HepG2 (cell line): ENCODE measurements around the gene VEGFA. TPM values are rescaled to one million over a fixed set of nuclear protein-coding genes. Genes with fewer than 3 reads are reported as not detected.

Source experiments
- CBFB ChIP-seq: sonication (generic); formaldehyde crosslinking; IDR thresholded peaks from 2 replicates; pipeline ENCODE4 v1.4.0; 2020; ENCODE audit warnings: missing genetic modification reagents
- CEBPB ChIP-seq: IDR thresholded peaks from 2 replicates; pipeline ENCODE4 v1.6.1; 2011; ENCODE audit warnings: low read depth, low read length, improper control_type of control experiment, borderline replicate concordance
- JUN ChIP-seq: sonication (generic); formaldehyde crosslinking; IDR thresholded peaks from 2 replicates; pipeline ENCODE4 v1.4.0; 2020; ENCODE audit warnings: mild to moderate bottlenecking, missing genetic modification reagents
- KDM5B ChIP-seq: sonication (generic); formaldehyde crosslinking; IDR thresholded peaks from 2 replicates; pipeline ENCODE4 v1.4.0; 2020; ENCODE audit warnings: missing genetic modification reagents, mild to moderate bottlenecking, borderline replicate concordance
- SAFB2 ChIP-seq: sonication (generic); formaldehyde crosslinking; IDR thresholded peaks from 2 replicates; pipeline ENCODE4 v1.5.1; 2020; ENCODE audit warnings: missing genetic modification reagents, low read depth, mild to moderate bottlenecking, borderline replicate concordance
- SALL1 ChIP-seq: sonication (generic); formaldehyde crosslinking; IDR thresholded peaks from 2 replicates; pipeline ENCODE4 v1.8.0; 2022; ENCODE audit warnings: mild to moderate bottlenecking, missing genetic modification reagents
- SAP130 ChIP-seq: IDR thresholded peaks from 2 replicates; pipeline ENCODE4 v1.6.1; 2016; ENCODE audit warnings: low read depth
- SIN3B ChIP-seq: fragments of 150-350 bp; IDR thresholded peaks from 2 replicates; pipeline ENCODE4 v1.6.1; 2014; ENCODE audit warnings: low read length
- SMARCC2 ChIP-seq: fragments of 450-650 bp; IDR thresholded peaks from 2 replicates; pipeline ENCODE4 v1.6.1; 2017; ENCODE audit warnings: antibody characterized with exemption, mild to moderate bottlenecking
- SOX6 ChIP-seq, 2 experiments: fragments of 450-650 bp in 1 of 2; sonication (generic) in 1 of 2; formaldehyde crosslinking in 1 of 2; IDR thresholded peaks; 2 replicates each; pipeline versions ENCODE4 v1.4.0 to v1.6.1; 2017 to 2020; ENCODE audit warnings: antibody characterized with exemption in 1 of 2, mild to moderate bottlenecking in 1 of 2, missing genetic modification reagents in 1 of 2
- THYN1 ChIP-seq: sonication (generic); formaldehyde crosslinking; IDR thresholded peaks from 2 replicates; pipeline ENCODE4 v1.8.1; 2023; ENCODE audit warnings: low read depth, mild to moderate bottlenecking, moderate library complexity, missing genetic modification reagents, borderline replicate concordance
- XBP1 ChIP-seq: sonication (generic); formaldehyde crosslinking; IDR thresholded peaks from 2 replicates; pipeline ENCODE4 v1.5.0; 2020; ENCODE audit warnings: missing genetic modification reagents
- ZBTB2 ChIP-seq: sonication (generic); formaldehyde crosslinking; IDR thresholded peaks from 2 replicates; pipeline ENCODE4 v1.8.0; 2022; ENCODE audit warnings: low read depth, missing genetic modification reagents
- ZC3H4 ChIP-seq: sonication (generic); formaldehyde crosslinking; IDR thresholded peaks from 2 replicates; pipeline ENCODE4 v1.4.0; 2020; ENCODE audit warnings: missing genetic modification reagents, borderline replicate concordance
- ZKSCAN1 ChIP-seq: fragments of 150-350 bp; IDR thresholded peaks from 2 replicates; pipeline ENCODE4 v1.6.1; 2014; ENCODE audit warnings: low read length
- ZNF101 ChIP-seq: sonication (generic); formaldehyde crosslinking; IDR thresholded peaks from 2 replicates; pipeline ENCODE4 v1.4.0; 2020; ENCODE audit warnings: mild to moderate bottlenecking, low read depth, missing genetic modification reagents, borderline replicate concordance
- ZNF296 ChIP-seq: sonication (generic); formaldehyde crosslinking; conservative IDR thresholded peaks from 2 replicates; pipeline ENCODE4 v1.5.0; 2020; ENCODE audit warnings: mild to moderate bottlenecking, missing genetic modification reagents
- ZNF644 ChIP-seq: IDR thresholded peaks from 2 replicates; pipeline ENCODE4 v1.6.1; 2016; ENCODE audit warnings: low read depth
- ZNF672 ChIP-seq: sonication (generic); formaldehyde crosslinking; IDR thresholded peaks from 2 replicates; pipeline ENCODE4 v1.8.1; 2022; ENCODE audit warnings: missing genetic modification reagents
- ZSCAN20 ChIP-seq: sonication (generic); formaldehyde crosslinking; IDR thresholded peaks from 2 replicates; pipeline ENCODE4 v1.4.0; 2020; ENCODE audit warnings: missing genetic modification reagents, mild to moderate bottlenecking, borderline replicate concordance
- ZSCAN22 ChIP-seq: sonication (generic); formaldehyde crosslinking; IDR thresholded peaks from 2 replicates; pipeline ENCODE4 v1.4.0; 2020; ENCODE audit warnings: mild to moderate bottlenecking, missing genetic modification reagents
- ZSCAN31 ChIP-seq: sonication (generic); formaldehyde crosslinking; IDR thresholded peaks from 2 replicates; pipeline ENCODE4 v1.5.0; 2020; ENCODE audit warnings: low read depth, mild to moderate bottlenecking, missing genetic modification reagents
- polyA plus RNA-seq, 8 experiments: library from polyadenylated mRNA; depleted of rRNA in 3 of 8; stranded (reverse) in 7 of 8; unstranded in 1 of 8; fragments of >200 nt; fragmentation: Illumina TruSeq in 4 of 8; extraction: Trizol in 4 of 8; gene quantifications; 2 replicates each; pipeline versions ENCODE4 v1.2.1 to v1.2.3, GENCODE V29; 2011 to 2016; ENCODE audit warnings: low read depth in 4 of 8, missing spikeins in 1 of 8, mixed read lengths in 1 of 8; ENCODE audit not compliant: insufficient read depth in 1 of 8
- total RNA-seq, 5 experiments: library from RNA; depleted of rRNA; stranded (reverse); fragments of >200 nt; fragmentation: Illumina TruSeq; extraction: Trizol; gene quantifications; 2 replicates each; pipeline ENCODE4 v1.2.3, GENCODE V29; 2016; ENCODE audit warnings: low read depth in 1 of 5
- TF ChIP-seq, protein P1 (sequence below): sonication (generic); formaldehyde crosslinking; IDR thresholded peaks from 2 replicates; pipeline ENCODE4 v1.4.0; 2020; ENCODE audit warnings: missing genetic modification reagents, borderline replicate concordance

Gene VEGFA
- total and polyA plus RNA-seq, 2 of the 13 experiments (the other 11 are each of a cell fraction or from before 2014, with no cell fraction given), result 68.1 to 629 TPM

- no peak for TF ChIP-seq ZNF644 (CRISPR knock-in tag)
- TF ChIP-seq SALL1 (CRISPR knock-in tag), result peak; percentile 88
- TF ChIP-seq THYN1 (CRISPR knock-in tag), result peak; percentile 77; the same call in 1 of the 2 replicates
- TF ChIP-seq SAP130 (CRISPR knock-in tag), result peak; percentile 85
- TF ChIP-seq ZNF101, result 0 out of 2 replicates have a peak, but pooled peaks have one; percentile 22
- TF ChIP-seq ZC3H4 (CRISPR knock-in tag), result no peak
- TF ChIP-seq SMARCC2, result no peak
- TF ChIP-seq JUN, result no peak
- TF ChIP-seq SAFB2, result peak; percentile 92; the same call in 1 of the 2 replicates
- TF ChIP-seq ZBTB2 (CRISPR knock-in tag), result peak; percentile 48; the same call in 1 of the 2 replicates
- no peak for TF ChIP-seq ZKSCAN1
- TF ChIP-seq SOX6 (IDR thresholded peaks at IDR 0.05), result no peak
- TF ChIP-seq SOX6 (CRISPR knock-in tag; IDR thresholded peaks at IDR 0.05), result peak; percentile 52; the same call in 1 of the 2 replicates
- 0 out of 2 replicates have a peak, but pooled peaks have one; percentile 23 for TF ChIP-seq XBP1
- TF ChIP-seq, protein P1, sequence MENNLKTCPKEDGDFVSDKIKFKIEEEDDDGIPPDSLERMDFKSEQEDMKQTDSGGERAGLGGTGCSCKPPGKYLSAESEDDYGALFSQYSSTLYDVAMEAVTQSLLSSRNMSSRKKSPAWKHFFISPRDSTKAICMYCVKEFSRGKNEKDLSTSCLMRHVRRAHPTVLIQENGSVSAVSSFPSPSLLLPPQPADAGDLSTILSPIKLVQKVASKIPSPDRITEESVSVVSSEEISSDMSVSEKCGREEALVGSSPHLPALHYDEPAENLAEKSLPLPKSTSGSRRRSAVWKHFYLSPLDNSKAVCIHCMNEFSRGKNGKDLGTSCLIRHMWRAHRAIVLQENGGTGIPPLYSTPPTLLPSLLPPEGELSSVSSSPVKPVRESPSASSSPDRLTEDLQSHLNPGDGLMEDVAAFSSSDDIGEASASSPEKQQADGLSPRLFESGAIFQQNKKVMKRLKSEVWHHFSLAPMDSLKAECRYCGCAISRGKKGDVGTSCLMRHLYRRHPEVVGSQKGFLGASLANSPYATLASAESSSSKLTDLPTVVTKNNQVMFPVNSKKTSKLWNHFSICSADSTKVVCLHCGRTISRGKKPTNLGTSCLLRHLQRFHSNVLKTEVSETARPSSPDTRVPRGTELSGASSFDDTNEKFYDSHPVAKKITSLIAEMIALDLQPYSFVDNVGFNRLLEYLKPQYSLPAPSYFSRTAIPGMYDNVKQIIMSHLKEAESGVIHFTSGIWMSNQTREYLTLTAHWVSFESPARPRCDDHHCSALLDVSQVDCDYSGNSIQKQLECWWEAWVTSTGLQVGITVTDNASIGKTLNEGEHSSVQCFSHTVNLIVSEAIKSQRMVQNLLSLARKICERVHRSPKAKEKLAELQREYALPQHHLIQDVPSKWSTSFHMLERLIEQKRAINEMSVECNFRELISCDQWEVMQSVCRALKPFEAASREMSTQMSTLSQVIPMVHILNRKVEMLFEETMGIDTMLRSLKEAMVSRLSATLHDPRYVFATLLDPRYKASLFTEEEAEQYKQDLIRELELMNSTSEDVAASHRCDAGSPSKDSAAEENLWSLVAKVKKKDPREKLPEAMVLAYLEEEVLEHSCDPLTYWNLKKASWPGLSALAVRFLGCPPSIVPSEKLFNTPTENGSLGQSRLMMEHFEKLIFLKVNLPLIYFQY (CRISPR knock-in tag), result no peak
- peak; percentile 93; the same call in 1 of the 2 replicates for TF ChIP-seq ZSCAN31 (CRISPR knock-in tag)
- peak; percentile 76; the same call in 1 of the 2 replicates for TF ChIP-seq ZNF296
- no peak for TF ChIP-seq ZSCAN22 (CRISPR knock-in tag)
- 0 out of 2 replicates have a peak, but pooled peaks have one; percentile 67 for TF ChIP-seq ZNF672 (CRISPR knock-in tag)
- no peak for TF ChIP-seq SIN3B
- peak; percentile 44; the same call in 1 of the 2 replicates for TF ChIP-seq KDM5B (CRISPR knock-in tag)
- no peak for TF ChIP-seq ZSCAN20
- TF ChIP-seq CBFB (CRISPR knock-in tag), result peak; percentile 73; the same call in 1 of the 2 replicates
- no peak for TF ChIP-seq CEBPB
Observed at GRCh38 chr6:43771210-43771857, 1.3 kb downstream of the VEGFA start (continued).
